ENCODE measurements around the gene PNLIPRP1. TPM values are rescaled to one million over a fixed set of nuclear protein-coding genes. Genes with fewer than 3 reads are reported as not detected.

PNLIPRP1 gene
- total and polyA plus RNA-seq, 2 of the 4 experiments (the other 2 are of a cell fraction): not detected

- dilution Hi-C loops (cut with HindIII; ENCODE audit: low sequenced_read_pairs, unreplicated experiment): no loop called here
- Histone ChIP-seq H3K56ac (ENCODE audit: extremely low read depth, insufficient read depth, low read length) (no peak overlapping the region), H3K4me1 (ENCODE audit: control insufficient read depth, insufficient read depth, low read length) (no peaks in the 10 kb centered on the region), H3K4ac (ENCODE audit: low read depth, low read length) (no peak overlapping the region), H3K23ac (ENCODE audit: low read depth, low read length) (no peak overlapping the region), H4K8ac (ENCODE audit: low read depth in 2 of 2, low read length in 2 of 2) (no peak overlapping the region), H2BK15ac (ENCODE audit: low read depth, low read length) (no peak overlapping the region), H2BK20ac (ENCODE audit: low read depth, low read length) (no peak overlapping the region), H3K79me1 (ENCODE audit: low read depth in 1 of 2, low read length in 2 of 2) (no peaks in the 10 kb centered on the region), H4K20me1 (ENCODE audit: insufficient read depth, low read length) (no peaks in the 10 kb centered on the region), H2BK120ac (ENCODE audit: low read depth, low read length) (no peak overlapping the region), H3K4me3 (ENCODE audit: insufficient read depth, low read depth, low read length) (no peak overlapping the region), H3K36me3 (ENCODE audit: control insufficient read depth, insufficient read depth, low read length) (no peaks in the 10 kb centered on the region), H2AFZ (replicated peaks; ENCODE audit: low read length, poor library complexity) (no peak overlapping the region), H4K5ac (ENCODE audit: low read depth, low read length) (no peak overlapping the region), H3K9ac (ENCODE audit: low read depth, low read length) (no peak overlapping the region), H3K14ac (replicated peaks; ENCODE audit: low read depth, low read length) (no peak overlapping the region), H2AK5ac (ENCODE audit: low read depth, low read length) (no peak overlapping the region), H3K27me3 (ENCODE audit: control insufficient read depth, insufficient read depth, low read length) (peaks cover 4% of the 10 kb centered on the region), H3K27ac (ENCODE audit: insufficient read depth, low read length) (no peak overlapping the region), H3K18ac (ENCODE audit: low read depth, low read length) (no peak overlapping the region), H3K4me2 (ENCODE audit: low read depth, low read length) (no peak overlapping the region), H3K9me3 (ENCODE audit: control insufficient read depth, insufficient read depth, low read length) (no peaks in the 10 kb centered on the region), H3K9me1 (ENCODE audit: insufficient read depth, low read length) (no peaks in the 10 kb centered on the region), H2BK5ac (ENCODE audit: low read depth, low read length, poor library complexity, severe bottlenecking) (no peak overlapping the region), H2AK9ac (replicated peaks; ENCODE audit: low read depth, low read length, poor library complexity) (no peak overlapping the region), H4K91ac (ENCODE audit: insufficient read depth, low read depth, low read length) (no peak overlapping the region)
- ChIA-PET CTCF (no interaction called here), POLR2A (ENCODE audit: unreplicated experiment) (no interaction called here)
- 82% methylated on average over 9 of the region's 11 CpGs; no CpG with 5 or more reads in 1 of the 2 experiments for WGBS, 2 experiments (ENCODE audit: extremely low coverage in 2 of 2, insufficient read length in 1 of 2)
- TF ChIP-seq RAD21 (IDR thresholded peaks at IDR 0.05; ENCODE audit: low read length) (no peak), MXI1 (IDR thresholded peaks at IDR 0.05; ENCODE audit: borderline replicate concordance, low read depth, low read length) (no peak), MAZ (IDR thresholded peaks at IDR 0.05; ENCODE audit: borderline replicate concordance, low read depth, low read length) (no peak), CTCF (conservative IDR thresholded peaks at IDR 0.05; ENCODE audit: low read depth, low read length) (no peak), ELK1 (IDR thresholded peaks at IDR 0.05; ENCODE audit: borderline replicate concordance, low read depth, low read length) (no peak), RCOR1 (IDR thresholded peaks at IDR 0.05; ENCODE audit: insufficient replicate concordance, low read length) (no peak), USF2 (IDR thresholded peaks at IDR 0.05; ENCODE audit: low read depth, low read length) (no peak), POLR2A (IDR thresholded peaks at IDR 0.05; ENCODE audit: low read depth, low read length) (no peak), NFE2L2 (IDR thresholded peaks at IDR 0.05; ENCODE audit: low read depth, low read length) (no peak), CEBPB (IDR thresholded peaks at IDR 0.05; ENCODE audit: low read depth, low read length) (no peak), BHLHE40 (IDR thresholded peaks at IDR 0.05; ENCODE audit: low read depth, low read length) (no peak), CHD1 (IDR thresholded peaks at IDR 0.05; ENCODE audit: low read depth, low read length) (no peak), FOS (IDR thresholded peaks at IDR 0.05; ENCODE audit: low read depth, low read length) (no peak), RFX5 (IDR thresholded peaks at IDR 0.05; ENCODE audit: low read depth, low read length) (no peak), SMC3 (IDR thresholded peaks at IDR 0.05; ENCODE audit: low read depth, low read length) (no peak), MAFK (IDR thresholded peaks at IDR 0.05; ENCODE audit: low read depth, low read length) (no peak)
- DNase-seq: no peak
- intact Hi-C loops (cut with micrococcal nuclease): no loop called here
- BruUV-seq (replicated peaks): no TSS peak
- in situ Hi-C loops (cut with MboI; ENCODE audit: low sequenced_read_pairs): no loop called here
- ATAC-seq (ENCODE audit: low read depth): no peak
These were observed 43.6 kb downstream of the PNLIPRP1 start for GRCh38 chr10:116634126-116634975.

All from IMR-90 (cell line).